Left lung (tissue), 10 donors: Measurements from ENCODE around the gene OR8S1. TPM values are rescaled to one million over a fixed set of nuclear protein-coding genes. Genes with fewer than 3 reads are reported as not detected.
"Not testable (repeated sequence)": the region's sequence is repeated elsewhere in the genome, so short reads cannot be mapped to it uniquely, and the experiment has no call there.

Experiments used
- ATAC-seq: fragments of 200-7000 bp; cut with Tn5 transposase; one replicate; pipeline ENCODE4 v1.9.1; 2020; ENCODE audit warnings: moderate library complexity
- DNase-seq, 4 donors: peaks; one replicate each; pipeline ENCODE4 v3.0.0-alpha.2; 2013 to 2020
- H3K27ac ChIP-seq, 2 donors: fragments of 200-600 bp; sonication (generic) in 1 of 2; one replicate each; pipeline versions ENCODE4 v1.5.0 to v1.8.0; 2020 to 2021
- H3K27me3 ChIP-seq, 2 donors: fragments of 200-600 bp; sonication (generic) in 1 of 2; one replicate each; pipeline versions ENCODE4 v1.5.0 to v1.8.0; 2020 to 2021
- H3K36me3 ChIP-seq, 2 donors: fragments of 200-600 bp; sonication (generic) in 1 of 2; one replicate each; pipeline versions ENCODE4 v1.5.0 to v1.8.0; 2020 to 2021
- H3K4me1 ChIP-seq, 2 donors: fragments of 200-600 bp; one replicate each; pipeline ENCODE4 v1.8.0; 2021
- H3K4me3 ChIP-seq, 2 donors: fragments of 200-600 bp; sonication (generic) in 1 of 2; one replicate each; pipeline versions ENCODE4 v1.5.0 to v1.8.0; 2020 to 2021; ENCODE audit warnings: mild to moderate bottlenecking in 1 of 2
- H3K9me3 ChIP-seq, 2 donors: fragments of 200-600 bp; sonication (generic) in 1 of 2; one replicate each; pipeline versions ENCODE4 v1.5.0 to v1.8.0; 2020 to 2021
- intact Hi-C, 2 donors: fragments of 100-400 bp; cut with DNase I; formaldehyde crosslinking; loops; one replicate each; pipeline versions ENCODE4 v1.11.2 to v1.14.2; 2022
- polyA plus RNA-seq, 6 donors: library from polyadenylated mRNA; unstranded; fragments of 120-200 nt; gene quantifications; one replicate each; pipeline ENCODE4 v1.2.1, GENCODE V29; 2013; ENCODE audit not compliant: insufficient read length in 6 of 6
- total RNA-seq, 2 donors: library from RNA; stranded (reverse); fragmentation: NEBNext Ultra II Directional; extraction: Animal tissue kit (Norgen Biotek cat#: 25700); gene quantifications; one replicate each; pipeline ENCODE4 v1.2.1, GENCODE V29; 2021
- TF ChIP-seq, protein P1 (sequence below), 2 donors: fragments of 200-600 bp; sonication (generic) in 1 of 2; IDR thresholded peaks; one replicate each; pipeline versions ENCODE4 v1.5.0 to v1.8.0; 2021; ENCODE audit warnings: antibody characterized with exemption in 2 of 2
- donor health status: DM: no; HTN: yes; CAD: no.
- donor health status: DM: no; HTN: no; CAD: no.

OR8S1 gene
- total and polyA plus RNA-seq, 8 donors, result not detected

DNA sequence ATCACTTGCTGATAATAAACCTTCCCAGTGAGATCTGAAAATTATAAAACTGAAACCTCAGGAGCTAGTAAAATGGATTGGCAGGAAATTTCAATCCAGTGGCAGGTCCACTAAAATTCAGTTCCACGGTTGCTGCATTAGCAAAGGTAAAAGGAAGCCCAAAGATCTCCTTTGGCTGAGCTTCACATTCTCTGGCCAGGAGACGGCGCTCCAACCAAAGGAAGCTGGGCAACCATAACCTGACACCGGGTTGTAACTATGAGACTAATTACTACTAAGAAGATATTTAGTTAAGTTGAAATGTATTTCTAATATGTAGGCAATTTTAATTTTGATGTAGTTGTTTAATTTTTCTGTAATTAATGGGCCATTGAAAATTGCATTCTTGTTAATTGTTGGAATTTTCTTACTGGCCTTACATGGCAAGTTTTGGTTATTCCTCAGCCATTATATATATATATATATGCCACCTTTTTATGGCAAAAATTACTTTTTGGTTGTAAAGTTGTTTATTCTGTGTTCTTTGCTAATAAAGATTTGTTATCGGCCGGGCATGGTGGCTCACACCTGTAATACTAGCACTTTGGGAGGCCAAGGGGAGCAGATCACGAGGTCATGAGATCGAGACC lies 17.0 kb downstream of the OR8S1 start:
- TF ChIP-seq, protein P1, sequence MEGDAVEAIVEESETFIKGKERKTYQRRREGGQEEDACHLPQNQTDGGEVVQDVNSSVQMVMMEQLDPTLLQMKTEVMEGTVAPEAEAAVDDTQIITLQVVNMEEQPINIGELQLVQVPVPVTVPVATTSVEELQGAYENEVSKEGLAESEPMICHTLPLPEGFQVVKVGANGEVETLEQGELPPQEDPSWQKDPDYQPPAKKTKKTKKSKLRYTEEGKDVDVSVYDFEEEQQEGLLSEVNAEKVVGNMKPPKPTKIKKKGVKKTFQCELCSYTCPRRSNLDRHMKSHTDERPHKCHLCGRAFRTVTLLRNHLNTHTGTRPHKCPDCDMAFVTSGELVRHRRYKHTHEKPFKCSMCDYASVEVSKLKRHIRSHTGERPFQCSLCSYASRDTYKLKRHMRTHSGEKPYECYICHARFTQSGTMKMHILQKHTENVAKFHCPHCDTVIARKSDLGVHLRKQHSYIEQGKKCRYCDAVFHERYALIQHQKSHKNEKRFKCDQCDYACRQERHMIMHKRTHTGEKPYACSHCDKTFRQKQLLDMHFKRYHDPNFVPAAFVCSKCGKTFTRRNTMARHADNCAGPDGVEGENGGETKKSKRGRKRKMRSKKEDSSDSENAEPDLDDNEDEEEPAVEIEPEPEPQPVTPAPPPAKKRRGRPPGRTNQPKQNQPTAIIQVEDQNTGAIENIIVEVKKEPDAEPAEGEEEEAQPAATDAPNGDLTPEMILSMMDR (IDR thresholded peaks at IDR 0.05), result peak; percentile 41 to 52
- intact Hi-C loops, result no loop called here
- H3K9me3 ChIP-seq, result no peaks in the 10 kb centered on the region
- peaks cover 0 to 5% of the 10 kb centered on the region in 2 donors for H3K27me3 ChIP-seq
- no peaks in the 10 kb centered on the region for H3K4me1 ChIP-seq
- H3K27ac ChIP-seq, result no peak overlapping the region
- ATAC-seq (peak; percentile 91), DNase-seq (peak; percentile 5 to 44 (median 35))
- no peak overlapping the region for H3K4me3 ChIP-seq
- H3K36me3 ChIP-seq, result no peaks in the 10 kb centered on the region

DNA sequence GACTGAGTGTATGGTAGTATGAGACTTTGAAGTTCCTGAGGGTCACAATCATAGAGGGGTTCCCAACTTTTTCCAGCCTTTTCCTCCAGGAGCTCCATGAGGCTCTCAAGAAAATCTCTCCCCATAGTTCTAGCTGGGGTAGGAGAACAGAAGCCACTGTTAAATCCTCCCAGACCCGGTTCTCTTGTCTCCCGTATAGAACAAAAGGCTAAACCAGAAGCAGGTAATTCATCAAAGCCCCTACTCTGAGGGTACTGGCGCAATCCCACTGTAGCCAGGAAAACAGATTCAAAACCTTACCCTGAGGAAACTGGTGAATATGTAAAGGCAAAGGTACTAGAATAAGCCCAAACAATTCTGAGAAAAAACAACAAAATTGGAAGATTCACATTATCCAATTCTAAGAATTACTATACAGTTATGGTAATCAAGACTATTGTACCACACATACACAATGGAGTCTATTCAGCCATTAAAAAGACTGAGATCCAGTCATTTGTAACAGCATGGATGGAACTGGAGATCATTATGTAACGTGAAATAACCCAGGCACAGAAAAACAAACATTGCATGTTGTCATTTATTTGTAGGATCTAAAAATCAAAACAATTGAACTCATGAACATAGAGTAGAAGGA lies 20.5 kb downstream of the OR8S1 start:
- ATAC-seq (no peak), DNase-seq (no peak)
- no peaks in the 10 kb centered on the region for H3K9me3 ChIP-seq
- no peaks in the 10 kb centered on the region for H3K4me1 ChIP-seq
- H3K4me3 ChIP-seq, result no peak overlapping the region
- H3K27me3 ChIP-seq, result peaks cover 0 to 5% of the 10 kb centered on the region in 2 donors
- TF ChIP-seq, protein P1 (IDR thresholded peaks at IDR 0.05), result no peak
- intact Hi-C loops, result no loop called here
- no peak overlapping the region for H3K27ac ChIP-seq
- no peaks in the 10 kb centered on the region for H3K36me3 ChIP-seq

DNA sequence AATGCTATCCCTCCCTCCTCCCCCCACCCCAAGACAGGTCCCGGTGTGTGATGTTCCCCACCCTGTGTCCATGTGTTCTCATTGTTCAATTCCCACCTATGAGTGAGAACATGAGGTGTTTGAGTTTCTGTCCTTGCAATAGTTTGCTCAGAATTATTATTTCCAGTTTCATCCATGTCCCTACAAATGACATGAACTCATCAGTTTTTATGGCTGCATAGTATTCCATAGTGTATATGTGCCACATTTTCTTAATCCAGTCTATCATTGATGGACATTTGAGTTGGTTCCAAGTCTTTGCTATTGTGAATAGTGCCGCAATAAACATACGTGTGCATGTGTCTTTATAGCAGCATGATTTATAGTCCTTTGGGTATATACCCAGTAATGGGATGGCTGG lies 21.6 kb downstream of the OR8S1 start:
- H3K9me3 ChIP-seq, H3K27ac ChIP-seq, ATAC-seq, H3K27me3 ChIP-seq, intact Hi-C loops, H3K4me1 ChIP-seq, H3K4me3 ChIP-seq, DNase-seq, H3K36me3 ChIP-seq: not testable (repeated sequence)

DNA sequence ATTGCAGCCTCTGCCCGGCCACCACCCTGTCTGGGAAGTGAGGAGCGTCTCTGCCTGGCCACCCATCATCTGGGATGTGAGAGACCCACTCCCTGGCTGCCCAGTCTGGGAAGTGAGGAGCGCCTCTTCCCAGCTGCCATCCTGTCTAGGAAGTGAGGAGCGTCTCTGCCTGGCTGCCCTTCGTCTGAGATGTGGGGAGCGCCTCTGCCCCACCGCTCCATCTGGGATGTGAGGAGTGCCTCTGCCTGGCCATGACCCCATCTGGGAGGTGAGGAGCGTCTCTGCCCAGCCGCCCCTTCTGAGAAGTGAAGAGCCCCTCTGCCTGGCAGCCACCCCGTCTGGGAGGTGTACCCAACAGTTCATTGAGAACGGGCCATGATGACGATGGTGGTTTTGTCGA lies 26.2 kb downstream of the OR8S1 start:
- DNase-seq, result peak in 1 of 4 donors; percentile 33
- H3K9me3 ChIP-seq, H3K4me1 ChIP-seq, H3K4me3 ChIP-seq, H3K36me3 ChIP-seq, ATAC-seq, H3K27me3 ChIP-seq, H3K27ac ChIP-seq, intact Hi-C loops: not testable (repeated sequence)

DNA sequence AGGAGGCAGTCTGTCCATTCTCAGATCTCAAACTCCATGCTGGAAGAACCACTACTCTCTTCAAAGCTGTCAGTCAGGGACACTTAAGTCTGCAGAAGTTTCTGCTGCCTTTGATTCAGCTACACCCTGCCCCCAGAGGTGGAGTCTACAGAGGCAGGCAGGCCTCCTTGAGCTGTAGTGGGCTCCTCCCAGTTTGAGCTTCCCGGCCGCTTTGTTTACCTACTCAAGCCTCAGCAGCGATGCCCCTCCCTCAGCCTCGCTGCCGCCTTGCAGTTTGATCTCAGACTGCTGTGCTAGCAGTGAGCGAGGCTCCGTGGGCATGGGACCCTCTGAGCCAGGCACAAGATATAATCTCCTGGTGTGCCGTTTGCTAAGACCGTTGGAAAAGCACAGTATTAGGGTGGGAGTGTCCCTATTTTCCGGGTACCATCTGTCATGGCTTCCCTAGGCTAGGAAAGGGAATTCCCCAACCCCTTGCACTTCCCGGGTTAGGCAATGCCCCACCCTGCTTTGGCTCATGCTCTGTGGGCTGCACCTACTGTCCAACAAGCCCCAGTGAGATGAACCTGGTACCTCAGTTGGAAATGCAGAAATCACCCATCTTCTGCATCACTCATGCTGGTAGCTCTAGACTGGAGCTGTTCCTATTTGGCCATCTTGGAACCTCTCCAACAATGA lies 28.4 kb downstream of the OR8S1 start:
- H3K27me3 ChIP-seq, intact Hi-C loops, H3K9me3 ChIP-seq, H3K4me1 ChIP-seq, H3K27ac ChIP-seq, H3K36me3 ChIP-seq: not testable (repeated sequence)
- DNase-seq, result peak in 3 of 4 donors; percentile 21 to 75 (median 71)
- H3K4me3 ChIP-seq, result peak overlapping the region in 1 of 2 donors; percentile 20
- ATAC-seq, result peak; percentile 74

DNA sequence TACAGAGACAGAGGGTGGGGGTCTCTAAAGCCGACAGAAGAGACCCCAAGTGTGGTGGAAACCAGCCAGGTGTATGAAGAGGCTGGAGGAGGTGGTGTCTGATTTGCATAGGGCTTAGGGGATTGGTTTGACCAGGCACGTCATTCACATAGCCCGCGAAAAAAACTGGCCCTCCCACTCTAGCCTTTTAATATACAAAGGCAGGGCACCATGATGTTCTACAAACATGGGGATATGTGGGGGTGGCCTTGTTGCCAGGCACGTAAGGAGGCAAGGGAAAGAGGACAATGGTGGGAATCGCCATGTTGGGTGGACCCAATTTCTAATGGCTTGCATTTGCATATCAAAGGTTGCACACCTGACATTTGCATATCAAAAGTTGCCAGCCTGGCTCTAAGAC lies 31.2 kb downstream of the OR8S1 start:
- no peak for DNase-seq
- intact Hi-C loops, result no loop called here

More for the DNA sequence above, 31.2 kb downstream of the OR8S1 start:
- no peak for ATAC-seq
- no peaks in the 10 kb centered on the region for H3K36me3 ChIP-seq
- TF ChIP-seq, protein P1 (IDR thresholded peaks at IDR 0.05), result no peak
- peaks cover 0 to 4% of the 10 kb centered on the region in 2 donors for H3K4me1 ChIP-seq
- H3K27ac ChIP-seq, result no peak overlapping the region
- H3K9me3 ChIP-seq, result no peaks in the 10 kb centered on the region
- H3K4me3 ChIP-seq, result no peak overlapping the region
- peaks cover 0 to 4% of the 10 kb centered on the region in 2 donors for H3K27me3 ChIP-seq
